Stimulated activated effector memory CD8-positive, alpha-beta T cell treated with anti-CD3 and anti-CD28 coated beads, Interleukin-12 subunit alpha, Interleukin-12 subunit beta, amount 100 ng/mL, for 72 hours (primary cell): ENCODE data around the gene CDKAL1.
"Not testable (repeated sequence)": the region's sequence is repeated elsewhere in the genome, so short reads cannot be mapped to it uniquely, and the experiment has no call there.

Experiments used
- ATAC-seq: fragments of 150-1000 bp; cut with Tn5 transposase; 2 replicates; pipeline ENCODE4 v1.10.0; 2021
- DNase-seq, 2 donors: peaks; one replicate each; pipeline ENCODE4 v3.0.0; 2021 to 2022; ENCODE audit warnings: low spot score in 2 of 2
- H3K27ac Mint-ChIP-seq: one replicate; pipeline ENCODE4 v1.8.0; 2022; ENCODE audit warnings: mild to moderate bottlenecking, mixed read lengths
- H3K36me3 Mint-ChIP-seq: one replicate; pipeline ENCODE4 v1.8.0; 2022; ENCODE audit warnings: mild to moderate bottlenecking, mixed read lengths
- H3K4me1 Mint-ChIP-seq: one replicate; pipeline ENCODE4 v1.8.0; 2022; ENCODE audit warnings: mixed read lengths
- H3K4me3 Mint-ChIP-seq: one replicate; pipeline ENCODE4 v1.8.0; 2022; ENCODE audit warnings: mild to moderate bottlenecking, mixed read lengths
- H3K9me3 Mint-ChIP-seq: one replicate; pipeline ENCODE4 v1.8.0; 2022; ENCODE audit warnings: mixed read lengths

Gene CDKAL1

GRCh38 chr6:21185861-21186478, 651.7 kb downstream of the CDKAL1 start:
- Mint-ChIP-seq H3K36me3 (no peaks in the 10 kb centered on the region), H3K27ac (no peak overlapping the region), H3K4me3 (no peak overlapping the region), H3K4me1 (peaks cover 5% of the 10 kb centered on the region), H3K9me3 (no peaks in the 10 kb centered on the region)
- ATAC-seq, result no peak
- no peak for DNase-seq

- DNase-seq (no peak), ATAC-seq (no peak)
- Mint-ChIP-seq H3K4me3 (no peak overlapping the region), H3K9me3 (no peaks in the 10 kb centered on the region), H3K4me1 (peaks cover 11% of the 10 kb centered on the region), H3K27ac (no peak overlapping the region), H3K36me3 (no peaks in the 10 kb centered on the region)
Observed at GRCh38 chr6:21186479-21187055, 652.3 kb downstream of the CDKAL1 start.

GRCh38 chr6:21187485-21187884, 653.2 kb downstream of the CDKAL1 start:
- H3K36me3 Mint-ChIP-seq, result no peaks in the 10 kb centered on the region
- H3K4me1 Mint-ChIP-seq, result peaks cover 12% of the 10 kb centered on the region
- ATAC-seq (no peak), DNase-seq (no peak)
- H3K4me3 Mint-ChIP-seq, result no peak overlapping the region
- H3K27ac Mint-ChIP-seq, result no peak overlapping the region
- H3K9me3 Mint-ChIP-seq, result no peaks in the 10 kb centered on the region

- Mint-ChIP-seq H3K4me1 (peaks cover 12% of the 10 kb centered on the region), H3K4me3 (no peak overlapping the region), H3K9me3 (no peaks in the 10 kb centered on the region), H3K36me3 (no peaks in the 10 kb centered on the region), H3K27ac (no peak overlapping the region)
- DNase-seq, result no peak
- ATAC-seq, result no peak
Observed at GRCh38 chr6:21188505-21189223, 654.4 kb downstream of the CDKAL1 start.

GRCh38 chr6:21189759-21190158, 655.5 kb downstream of the CDKAL1 start:
- no peak overlapping the region for H3K4me3 Mint-ChIP-seq
- ATAC-seq, result no peak
- peaks cover 12% of the 10 kb centered on the region for H3K4me1 Mint-ChIP-seq
- no peaks in the 10 kb centered on the region for H3K36me3 Mint-ChIP-seq
- no peak for DNase-seq
- H3K9me3 Mint-ChIP-seq, result no peaks in the 10 kb centered on the region
- H3K27ac Mint-ChIP-seq, result no peak overlapping the region

- DNase-seq, result no peak
- peaks cover 12% of the 10 kb centered on the region for H3K4me1 Mint-ChIP-seq
- no peaks in the 10 kb centered on the region for H3K36me3 Mint-ChIP-seq
- H3K9me3 Mint-ChIP-seq, result no peaks in the 10 kb centered on the region
- no peak overlapping the region for H3K27ac Mint-ChIP-seq
- no peak overlapping the region for H3K4me3 Mint-ChIP-seq
- ATAC-seq, result peak; percentile 59
Observed at GRCh38 chr6:21190701-21191100, 656.4 kb downstream of the CDKAL1 start.

- Mint-ChIP-seq H3K4me1 (peaks cover 12% of the 10 kb centered on the region), H3K4me3 (no peak overlapping the region), H3K9me3 (no peaks in the 10 kb centered on the region), H3K27ac (no peak overlapping the region), H3K36me3 (no peaks in the 10 kb centered on the region)
- ATAC-seq, result no peak
- no peak for DNase-seq
Observed at GRCh38 chr6:21193790-21194475, 659.7 kb downstream of the CDKAL1 start.

- H3K9me3 Mint-ChIP-seq, H3K36me3 Mint-ChIP-seq, H3K4me1 Mint-ChIP-seq, DNase-seq, H3K4me3 Mint-ChIP-seq, ATAC-seq, H3K27ac Mint-ChIP-seq: not testable (repeated sequence)
Observed at GRCh38 chr6:21195301-21195700, 661.0 kb downstream of the CDKAL1 start.

GRCh38 chr6:21198032-21198640, 663.9 kb downstream of the CDKAL1 start:
- Mint-ChIP-seq H3K4me1 (no peaks in the 10 kb centered on the region), H3K4me3 (no peak overlapping the region), H3K9me3 (no peaks in the 10 kb centered on the region), H3K36me3 (peaks cover 8% of the 10 kb centered on the region), H3K27ac (peak overlapping the region; percentile 23)
- DNase-seq, result no peak
- ATAC-seq, result no peak

GRCh38 chr6:21199262-21199661, 665.0 kb downstream of the CDKAL1 start:
- Mint-ChIP-seq H3K36me3 (peaks cover 14% of the 10 kb centered on the region), H3K27ac (peak overlapping the region; percentile 23)
- no peak for ATAC-seq

GRCh38 chr6:21200134-21200870, 666.0 kb downstream of the CDKAL1 start:
- ATAC-seq (no peak), DNase-seq (no peak)
- H3K4me1 Mint-ChIP-seq, result no peaks in the 10 kb centered on the region
- no peak overlapping the region for H3K4me3 Mint-ChIP-seq
- peaks cover 2% of the 10 kb centered on the region for H3K9me3 Mint-ChIP-seq
- H3K36me3 Mint-ChIP-seq, result peaks cover 14% of the 10 kb centered on the region
- peak overlapping the region; percentile 29 for H3K27ac Mint-ChIP-seq

More at GRCh38 chr6:21199262-21199661, 665.0 kb downstream of the CDKAL1 start:
- Mint-ChIP-seq H3K4me3 (no peak overlapping the region), H3K9me3 (no peaks in the 10 kb centered on the region), H3K4me1 (no peaks in the 10 kb centered on the region)
- DNase-seq, result no peak

- H3K4me1 Mint-ChIP-seq, result no peaks in the 10 kb centered on the region
- H3K4me3 Mint-ChIP-seq, result no peak overlapping the region
- ATAC-seq (no peak), DNase-seq (no peak)
- peaks cover 21% of the 10 kb centered on the region for H3K36me3 Mint-ChIP-seq
- no peak overlapping the region for H3K27ac Mint-ChIP-seq
- peaks cover 2% of the 10 kb centered on the region for H3K9me3 Mint-ChIP-seq
Observed at GRCh38 chr6:21201187-21201586, 666.9 kb downstream of the CDKAL1 start.

- peaks cover 27% of the 10 kb centered on the region for H3K36me3 Mint-ChIP-seq
- H3K27ac Mint-ChIP-seq, result no peak overlapping the region
- DNase-seq (no peak), ATAC-seq (no peak)
- no peak overlapping the region for H3K4me3 Mint-ChIP-seq
- peaks cover 2% of the 10 kb centered on the region for H3K9me3 Mint-ChIP-seq
- H3K4me1 Mint-ChIP-seq, result no peaks in the 10 kb centered on the region
Observed at GRCh38 chr6:21201637-21202350, 667.5 kb downstream of the CDKAL1 start.

- peaks cover 27% of the 10 kb centered on the region for H3K36me3 Mint-ChIP-seq
- no peaks in the 10 kb centered on the region for H3K4me1 Mint-ChIP-seq
- H3K9me3 Mint-ChIP-seq, result peaks cover 2% of the 10 kb centered on the region
- no peak for ATAC-seq
- H3K4me3 Mint-ChIP-seq, result no peak overlapping the region
- H3K27ac Mint-ChIP-seq, result no peak overlapping the region
- no peak for DNase-seq
Observed at GRCh38 chr6:21202521-21202920, 668.3 kb downstream of the CDKAL1 start.
